Medulla oblongata (tissue), 1 donor: ENCODE data around the gene CLEC2D.
"Not testable (repeated sequence)": the region's sequence is repeated elsewhere in the genome, so short reads cannot be mapped to it uniquely, and the experiment has no call there.

Experiments
- DNase-seq: peaks from one replicate; pipeline ENCODE4 v3.0.0-alpha.2; 2015; ENCODE audit errors: extremely low spot score

The CLEC2D gene

DNA sequence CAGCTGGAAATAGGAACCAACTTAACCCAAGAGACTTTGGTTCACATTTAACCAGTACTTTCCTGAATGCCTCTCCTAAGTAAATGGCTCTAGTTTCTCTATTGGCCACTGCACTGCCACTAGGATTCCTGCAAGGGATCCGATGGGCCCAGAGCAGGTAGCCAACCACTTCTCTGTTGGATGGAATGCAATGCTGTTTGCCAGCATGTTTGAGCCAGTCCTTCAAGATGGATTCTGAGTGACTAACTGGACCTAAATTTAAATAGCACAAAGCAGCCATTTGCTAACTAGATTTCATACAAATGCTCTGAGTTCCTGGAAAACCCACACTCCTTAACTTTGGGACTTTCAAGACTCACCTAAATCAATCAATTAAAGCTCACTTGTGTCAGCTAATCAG is 9.5 kb upstream of the CLEC2D start:
- DNase-seq, result no peak

DNA sequence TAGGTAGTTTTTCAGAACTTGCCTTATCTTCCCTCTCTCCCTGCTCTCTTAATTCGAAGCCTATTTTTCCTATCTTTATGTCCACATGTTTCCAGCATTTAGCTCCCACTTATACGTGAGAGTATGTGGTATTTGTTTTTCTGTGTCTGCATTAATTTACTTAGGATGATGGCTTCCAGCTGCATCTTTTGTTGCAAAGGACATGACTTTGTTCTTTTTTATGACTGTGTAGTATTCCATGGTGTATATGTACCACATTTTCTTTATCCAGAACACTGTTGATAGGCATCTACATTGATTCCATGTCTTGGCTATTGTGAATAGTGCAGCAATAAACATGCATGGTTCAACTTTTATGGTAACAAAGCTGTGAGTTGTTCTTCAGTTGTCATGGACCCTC is 7.8 kb upstream of the CLEC2D start:
- no peak for DNase-seq

DNA sequence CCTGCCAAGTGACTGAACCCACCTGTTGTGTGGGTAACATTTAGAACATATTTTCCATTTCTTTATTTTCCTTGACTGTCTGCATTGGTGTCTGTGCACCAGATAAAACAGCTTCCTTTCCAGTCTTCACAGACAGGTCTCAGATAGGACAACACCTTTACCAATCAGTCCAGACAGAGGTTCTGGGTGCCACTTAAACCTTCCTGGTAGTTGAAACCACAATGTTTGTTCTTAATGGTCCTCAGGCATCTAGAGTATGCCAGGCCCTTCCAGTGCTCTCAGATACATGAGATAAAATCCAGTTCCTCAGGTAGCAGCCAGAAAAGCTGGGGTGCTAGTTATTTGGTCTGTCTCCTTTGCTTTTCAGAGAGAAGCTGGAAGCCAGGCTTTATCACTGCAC is 7.0 kb upstream of the CLEC2D start:
- DNase-seq, result no peak

DNA sequence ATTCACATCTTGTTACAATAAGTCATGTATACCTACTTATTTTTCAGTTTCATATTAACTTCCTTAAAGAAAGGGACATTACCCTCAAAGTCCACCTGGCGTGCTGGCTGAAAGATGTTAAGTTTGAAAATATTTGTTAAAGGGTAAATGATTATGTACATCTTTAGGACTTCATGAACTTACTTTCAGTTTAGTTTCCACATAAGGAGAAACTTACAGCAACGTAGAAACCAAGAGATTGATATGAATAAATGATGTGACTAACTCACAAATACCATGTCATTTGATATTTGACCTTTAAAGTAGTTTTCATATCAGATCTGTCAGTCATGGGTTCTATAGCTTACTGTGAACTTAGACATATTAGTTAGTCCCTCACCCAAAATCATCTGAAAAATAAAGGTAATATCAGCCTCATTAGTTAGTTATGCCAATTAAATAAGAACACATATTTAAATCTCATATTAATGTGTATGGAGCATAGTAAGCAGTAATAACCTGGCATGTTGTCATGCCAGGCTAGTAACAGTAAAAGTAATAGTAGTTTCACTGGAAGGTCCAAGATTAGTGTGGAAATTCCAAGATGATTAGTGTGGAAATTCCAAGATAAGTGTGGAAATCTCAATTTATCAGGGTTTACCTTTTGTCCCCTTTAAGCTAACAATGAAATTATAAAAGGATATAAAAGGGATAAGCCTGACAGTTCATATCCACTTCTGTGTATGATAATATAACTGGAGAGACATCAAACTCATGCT is 1.9 kb upstream of the CLEC2D start:
- DNase-seq, result no peak

DNA sequence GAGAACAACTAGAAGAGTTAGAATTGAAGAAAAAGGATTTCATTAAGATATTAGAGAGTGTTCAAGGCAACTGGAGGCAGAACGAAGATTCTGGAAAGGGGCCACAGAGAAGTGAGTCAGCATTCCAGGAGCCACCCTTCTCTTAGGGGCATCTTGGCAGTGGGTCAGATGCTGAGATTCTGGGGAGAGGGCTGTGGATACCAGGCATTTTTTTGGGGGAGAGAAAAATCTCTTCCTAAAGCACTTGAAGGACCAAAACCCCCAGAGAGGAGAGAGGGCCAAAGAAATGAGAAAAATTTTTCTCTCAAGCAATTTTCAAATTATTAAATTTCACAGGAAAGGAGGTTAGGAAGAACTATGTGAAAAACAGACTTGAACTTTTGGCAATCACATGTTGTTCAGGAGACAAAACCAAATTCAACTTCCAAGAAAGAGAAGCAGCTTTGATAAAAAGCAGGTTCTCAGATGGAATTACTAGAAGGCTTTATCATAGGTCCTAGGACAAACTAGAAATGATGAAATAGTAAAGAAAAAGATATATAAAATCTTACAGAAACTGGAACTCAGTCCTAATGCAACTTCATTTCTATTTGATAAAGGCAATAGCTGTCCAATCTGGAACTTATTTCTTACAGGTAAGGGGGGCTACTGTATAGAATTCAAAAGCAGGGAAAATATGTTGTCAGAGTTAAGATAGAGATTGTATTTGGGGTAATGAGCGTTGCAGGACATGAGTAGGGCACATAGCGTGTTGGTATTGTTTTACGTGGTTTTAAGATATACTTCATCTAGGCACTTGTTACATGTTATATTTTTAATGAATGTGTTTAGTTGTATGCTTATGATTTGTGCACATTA is 1.1 kb upstream of the CLEC2D start:
- DNase-seq, result no peak

DNA sequence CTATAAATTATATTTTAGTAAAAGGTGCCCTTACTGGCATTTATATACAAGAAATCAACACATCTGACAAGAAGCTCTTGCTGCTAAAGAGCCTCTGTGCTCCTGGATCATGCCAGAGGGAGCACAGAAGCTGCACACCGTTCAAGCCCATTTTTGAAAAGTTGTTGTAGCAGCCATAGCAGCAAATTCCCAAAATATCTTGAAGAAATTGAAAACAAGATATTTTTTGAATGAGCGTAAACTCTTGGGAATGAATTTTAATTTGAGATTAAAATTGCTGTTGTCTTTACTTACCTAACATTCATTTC is 540 bp upstream of the CLEC2D start:
- no peak for DNase-seq

DNA sequence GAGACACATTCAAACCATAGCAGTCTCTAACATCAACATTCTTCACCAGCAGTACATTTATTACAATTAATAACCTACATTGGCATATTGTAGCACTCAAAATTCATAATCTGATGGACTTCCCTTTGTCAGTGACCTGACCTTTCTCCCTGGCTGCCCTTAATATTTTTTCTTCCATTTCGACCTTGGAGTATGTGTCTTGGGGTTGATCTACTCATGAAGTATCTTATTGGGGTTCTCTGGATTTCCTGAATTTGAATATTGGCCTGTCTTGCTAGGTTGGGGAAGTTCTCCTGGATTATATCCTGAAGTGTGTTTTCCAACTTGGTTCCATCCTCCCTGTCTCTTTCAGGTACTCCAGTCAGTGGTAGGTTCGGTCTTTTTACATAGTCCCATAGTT is 2.8 kb downstream of the CLEC2D start:
- DNase-seq, result not testable (repeated sequence)

DNA sequence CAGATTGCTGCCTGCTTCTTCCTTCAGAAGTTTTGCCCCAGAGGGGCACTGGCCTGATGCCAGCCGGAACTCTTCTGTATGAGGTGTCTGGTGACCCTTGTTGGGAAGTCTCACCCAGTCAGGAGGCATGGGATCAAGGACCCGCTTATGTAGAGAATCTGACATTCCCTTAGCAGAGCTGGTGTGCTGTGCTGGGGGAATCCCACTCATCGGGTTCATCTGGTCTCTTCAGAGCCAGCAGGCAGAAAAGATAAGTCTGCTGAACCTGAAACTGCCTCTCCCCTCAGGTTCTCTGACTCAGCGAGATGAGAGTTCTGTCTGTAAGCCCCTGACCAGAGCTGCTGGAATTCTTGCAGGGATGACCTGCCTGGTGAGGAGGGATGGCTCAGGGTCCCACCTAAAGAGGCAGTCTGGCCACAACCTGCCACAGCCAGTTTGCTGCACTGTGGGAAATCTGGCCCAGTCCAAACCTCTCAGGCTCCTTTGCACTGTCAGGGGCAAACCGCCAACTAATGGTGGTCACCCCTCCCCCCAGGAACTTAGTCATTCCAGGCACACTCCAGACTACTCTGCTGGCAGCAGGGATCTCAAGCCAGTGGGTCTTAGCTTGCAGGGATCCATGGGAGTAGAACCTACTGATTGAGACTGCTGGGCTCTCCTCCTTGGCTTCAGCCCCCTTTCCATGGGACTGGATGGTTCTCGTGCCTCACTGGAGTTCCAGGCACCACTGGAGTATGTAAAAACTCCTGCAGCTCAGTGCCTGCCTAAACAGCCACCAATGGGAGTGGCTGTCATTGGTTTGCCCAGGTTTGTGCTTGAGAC is 4.1 kb downstream of the CLEC2D start:
- peak; percentile 28 for DNase-seq

DNA sequence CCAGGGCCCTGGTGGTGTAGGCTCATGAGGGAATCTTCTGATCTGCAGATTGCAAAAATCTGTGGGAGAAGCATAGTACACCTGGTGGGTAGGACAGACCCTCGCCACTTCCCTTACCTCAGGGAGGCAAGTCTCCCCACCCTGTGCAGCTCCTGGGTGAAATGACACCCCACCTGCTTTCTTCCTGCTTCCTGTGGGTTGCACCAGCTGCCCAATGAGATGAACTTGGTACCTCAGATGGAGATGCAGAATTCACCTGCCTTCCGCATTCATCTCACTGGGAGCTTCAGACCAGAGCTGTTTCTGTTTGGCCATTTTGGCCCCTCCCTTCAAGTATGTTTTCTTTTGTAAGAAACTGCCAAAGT is 4.7 kb downstream of the CLEC2D start:
- DNase-seq, result no peak

DNA sequence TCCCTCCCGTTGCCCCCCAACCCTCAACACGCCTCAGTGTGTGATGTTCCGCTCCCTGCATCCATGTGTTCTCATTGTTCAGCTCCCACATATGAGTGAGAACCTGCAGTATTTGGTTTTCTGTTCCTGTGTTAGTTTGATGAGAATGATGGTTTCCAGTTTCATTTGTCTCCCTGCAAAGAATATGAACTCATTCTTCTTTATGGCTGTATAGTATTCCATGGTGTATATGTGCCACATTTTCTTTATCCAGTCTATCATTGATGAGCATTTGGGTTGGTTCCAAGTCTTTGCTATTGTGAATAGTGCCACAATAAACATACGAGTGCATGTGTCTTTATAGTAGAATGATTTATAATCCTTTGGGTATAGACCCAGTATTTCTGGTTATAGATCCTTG is 13.0 kb downstream of the CLEC2D start:
- DNase-seq, result not testable (repeated sequence)

DNA sequence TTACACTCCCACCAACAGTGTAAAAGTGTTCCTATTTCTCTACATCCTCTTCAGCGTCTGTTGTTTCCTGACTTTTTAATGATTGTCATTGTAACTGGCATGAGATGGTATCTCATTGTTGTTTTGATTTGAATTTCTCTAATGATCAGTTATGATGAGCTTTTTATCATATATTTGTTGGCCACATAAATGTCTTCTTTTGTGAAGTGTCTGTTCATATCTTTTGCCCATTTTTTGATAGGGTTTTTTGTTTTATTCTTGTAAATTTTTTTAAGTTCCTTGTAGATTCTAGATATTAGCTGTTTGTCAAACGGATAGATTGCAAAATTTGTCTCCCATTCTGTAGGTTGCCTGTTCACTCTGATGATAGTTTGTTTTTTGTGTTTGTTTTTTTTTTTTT is 13.4 kb downstream of the CLEC2D start:
- not testable (repeated sequence) for DNase-seq

DNA sequence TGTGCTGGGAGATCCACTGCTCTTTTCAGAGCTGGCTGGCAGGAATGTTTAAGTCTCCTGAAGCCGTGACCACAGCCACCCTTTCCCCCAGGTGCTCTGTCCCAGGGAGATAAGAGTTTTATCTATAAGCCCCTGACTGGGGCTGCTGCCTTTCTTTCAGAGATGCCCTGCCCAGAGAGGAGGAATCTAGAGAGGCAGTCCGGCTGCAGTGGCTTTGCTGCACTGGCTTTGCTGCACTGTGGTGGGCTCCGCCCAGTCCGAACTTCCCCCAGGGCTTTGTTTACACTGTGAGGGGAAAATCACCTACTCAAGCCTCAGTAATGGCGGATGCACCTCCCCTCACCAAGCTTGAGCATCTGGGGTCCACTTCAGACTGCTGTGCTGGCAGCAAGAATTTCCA is 15.9 kb downstream of the CLEC2D start:
- not testable (repeated sequence) for DNase-seq

DNA sequence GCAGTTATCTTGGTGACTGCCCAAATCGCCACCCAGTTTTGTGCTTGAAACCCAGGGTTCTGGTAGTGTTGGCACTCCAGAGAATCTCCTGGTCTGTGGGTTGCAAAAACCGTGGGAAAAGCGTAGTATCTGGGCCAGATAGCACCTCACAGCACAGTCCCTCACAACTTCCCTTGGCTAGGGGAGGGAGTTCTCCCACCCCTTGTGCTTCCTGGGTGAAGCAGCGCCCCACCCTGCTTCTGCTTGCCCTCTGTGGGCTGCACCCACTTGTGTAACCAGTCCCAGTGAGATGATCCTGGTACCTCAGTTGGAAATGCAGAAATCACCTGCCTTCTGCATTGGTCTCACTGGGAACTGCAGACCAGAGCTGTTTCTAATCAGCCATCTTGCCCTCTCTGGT is 16.4 kb downstream of the CLEC2D start:
- DNase-seq, result no peak

DNA sequence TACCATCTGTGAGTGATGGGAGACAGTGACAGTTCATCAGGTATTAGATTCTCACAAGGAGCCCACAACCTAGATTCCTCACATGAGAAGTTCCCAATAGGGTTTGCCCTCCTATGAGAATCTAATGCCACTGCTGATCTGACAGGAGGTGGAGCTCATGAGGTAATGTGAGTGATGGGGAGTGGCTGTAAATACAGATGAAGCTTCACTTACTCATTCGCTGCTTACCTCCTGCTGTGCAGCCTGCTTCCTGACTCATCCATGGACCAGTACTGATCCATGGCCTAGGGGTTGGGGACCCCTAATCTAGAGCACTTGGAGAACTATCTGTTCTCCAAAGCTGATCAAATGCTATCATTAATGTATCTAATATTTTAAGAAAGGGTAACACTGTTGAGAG is 17.7 kb downstream of the CLEC2D start:
- no peak for DNase-seq

DNA sequence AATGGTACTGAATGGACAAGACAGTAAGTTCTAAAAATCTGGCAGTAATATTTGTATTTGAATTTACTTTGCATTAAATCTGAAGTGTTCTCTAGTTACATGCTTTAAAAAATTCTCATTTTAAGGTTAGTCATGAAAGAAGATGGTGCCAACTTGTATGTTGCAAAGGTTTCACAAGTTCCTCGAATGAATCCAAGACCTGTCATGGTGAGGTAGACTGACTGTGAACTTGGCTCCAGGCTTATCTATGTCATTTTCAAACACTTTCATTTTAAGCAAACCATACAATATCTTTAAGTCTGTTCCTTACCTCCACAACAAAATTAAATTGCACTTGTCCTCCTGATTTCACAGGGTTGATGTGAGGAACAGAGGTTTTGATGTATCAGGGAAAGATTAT is 23.4 kb downstream of the CLEC2D start:
- no peak for DNase-seq

DNA sequence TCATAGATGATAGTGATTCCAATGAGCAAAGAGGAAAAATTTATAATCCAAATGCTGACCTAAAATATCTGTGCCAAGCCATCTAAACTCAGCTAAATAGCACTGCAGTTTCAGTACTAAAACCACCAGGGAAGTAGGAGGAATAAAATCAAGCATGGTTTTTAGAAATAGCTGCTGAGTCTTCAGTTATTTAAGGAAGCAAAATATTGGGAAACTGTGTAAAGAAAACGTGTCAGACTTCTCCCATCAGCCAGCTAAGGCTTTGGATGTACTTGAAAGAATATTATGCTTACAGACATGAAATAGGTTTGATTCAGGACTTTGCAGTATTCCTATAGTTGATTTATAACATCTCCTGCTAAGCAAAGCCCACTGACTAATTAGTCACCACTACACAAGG is 24.7 kb downstream of the CLEC2D start:
- DNase-seq, result no peak

DNA sequence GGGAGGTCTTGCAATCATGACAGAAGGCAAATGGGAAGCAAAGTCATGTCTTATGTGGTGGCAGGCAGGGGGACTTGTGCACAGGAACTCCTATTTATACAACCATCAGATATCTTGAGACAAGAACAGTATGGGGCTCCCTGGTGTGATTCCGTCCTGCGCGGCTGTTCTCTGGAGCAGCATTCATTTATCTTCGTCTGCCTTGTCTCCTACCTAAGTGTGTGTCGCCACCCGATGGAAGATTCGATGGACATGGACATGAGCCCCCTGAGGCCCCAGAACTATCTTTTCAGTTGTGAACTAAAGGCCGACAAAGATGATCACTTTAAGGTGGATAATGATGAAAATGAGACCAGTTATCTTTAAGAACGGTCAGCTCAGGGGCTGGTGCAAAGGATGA is 25.6 kb downstream of the CLEC2D start:
- not testable (repeated sequence) for DNase-seq

DNA sequence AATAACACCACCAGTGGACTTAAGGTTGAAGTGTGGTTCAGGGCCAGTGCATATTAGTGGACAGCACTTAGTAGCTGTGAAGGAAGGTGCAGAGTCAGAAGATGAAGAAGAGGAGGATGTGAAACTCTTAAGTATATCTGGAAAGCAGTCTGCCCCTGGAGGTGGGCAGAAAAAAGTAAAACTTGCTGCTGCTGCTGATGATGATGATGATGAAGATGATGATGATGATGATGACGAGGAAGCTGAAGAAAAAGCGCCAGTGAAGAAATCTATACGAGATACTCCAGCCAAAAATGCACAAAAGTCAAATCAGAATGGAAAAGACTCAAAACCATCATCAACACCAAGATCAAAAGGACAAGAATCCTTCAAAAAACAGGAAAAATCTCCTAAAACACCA is 26.1 kb downstream of the CLEC2D start:
- not testable (repeated sequence) for DNase-seq

DNA sequence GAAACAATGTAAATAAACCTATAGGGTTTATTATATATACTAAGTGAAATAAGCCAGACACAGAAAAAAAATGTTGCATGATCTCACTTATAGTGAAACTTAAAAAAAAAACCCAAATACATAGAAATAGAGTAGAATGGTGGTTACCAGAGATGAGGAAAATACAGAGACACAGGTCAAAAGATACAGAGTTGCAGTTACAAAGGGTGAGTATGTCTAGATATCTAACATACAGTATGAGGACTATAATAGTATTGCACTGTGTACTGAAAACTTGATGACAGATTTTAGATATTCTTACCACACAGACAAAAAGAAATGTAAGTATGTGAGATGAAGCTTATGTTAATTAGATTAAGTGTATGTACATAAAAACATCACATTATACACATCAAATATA is 28.1 kb downstream of the CLEC2D start:
- DNase-seq, result no peak

DNA sequence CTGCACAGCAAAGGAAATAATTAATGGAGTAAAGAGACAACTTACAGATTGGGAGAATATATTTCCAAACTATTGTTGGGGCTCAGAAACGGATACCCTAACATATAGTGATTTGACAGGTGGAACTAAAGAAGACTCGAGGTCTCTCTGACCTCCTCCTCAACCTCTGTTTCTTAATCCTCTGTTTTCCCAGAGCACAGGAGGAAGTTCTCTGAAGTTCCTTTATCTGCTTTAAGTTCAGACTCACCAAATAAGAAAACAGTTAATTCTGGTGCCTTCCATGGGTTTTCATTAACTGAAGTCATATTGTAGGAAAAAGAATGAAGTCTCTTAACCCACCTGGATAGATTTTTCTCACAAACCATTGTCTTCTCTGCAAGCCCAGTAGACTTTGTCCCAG is 29.2 kb downstream of the CLEC2D start:
- no peak for DNase-seq

DNA sequence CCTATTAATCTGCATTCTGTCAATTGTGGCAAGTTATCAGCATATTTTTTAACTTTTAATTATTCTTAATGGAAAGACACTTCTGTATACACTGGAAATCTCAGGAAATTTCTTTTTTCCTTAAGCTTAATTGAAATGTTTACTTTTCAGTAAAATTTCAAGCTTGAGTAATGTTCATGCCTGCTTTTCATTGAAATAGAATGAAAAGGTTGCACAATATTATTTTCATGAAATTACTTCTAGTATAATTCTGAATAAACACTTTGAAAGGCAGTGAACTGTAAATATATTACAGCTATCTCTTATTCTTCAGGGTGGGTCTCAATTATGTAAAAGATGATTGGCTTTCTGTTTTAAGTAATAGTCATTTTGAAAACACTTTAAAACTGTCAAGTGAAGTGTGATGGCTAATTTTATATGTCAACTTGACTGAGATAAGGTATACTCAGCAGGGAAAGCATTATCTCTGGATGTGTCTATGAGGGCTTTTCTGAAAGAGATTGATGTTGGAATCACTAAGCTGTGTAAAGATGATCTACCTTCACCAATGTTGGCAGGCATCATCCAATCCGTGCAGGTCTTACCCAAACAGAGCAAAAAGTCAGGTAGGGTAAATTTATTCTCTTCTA is 29.9 kb downstream of the CLEC2D start:
- DNase-seq, result no peak
